Measurements from ENCODE around the gene PMEPA1.

DNA sequence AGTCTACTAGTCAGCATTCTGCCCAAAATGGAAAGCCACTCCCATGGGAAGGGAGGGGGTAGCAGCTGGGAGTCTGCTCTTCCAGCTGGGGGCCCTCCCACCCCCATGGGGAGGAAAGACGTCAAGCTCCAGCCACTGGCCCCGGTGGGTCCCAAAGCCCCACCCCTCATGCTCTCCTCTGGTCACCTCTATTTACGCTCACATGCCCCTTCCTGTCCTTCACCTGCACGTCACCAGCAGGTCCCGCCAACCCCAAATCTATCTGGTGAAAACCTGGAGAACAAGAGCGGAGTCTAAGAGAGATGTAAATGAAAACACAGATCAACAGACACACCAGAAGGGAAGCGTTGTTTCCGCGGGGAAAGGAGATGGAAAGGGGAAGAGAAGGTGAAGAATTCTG, 59.5 kb downstream of the PMEPA1 start:
- TF ChIP-seq ZNF274 (IDR thresholded peaks at IDR 0.05; ENCODE audit: low read depth, low read length) (no peak), YY1 (IDR thresholded peaks at IDR 0.05; ENCODE audit: insufficient read depth, insufficient read length) (no peak)

Data from NT2/D1 (cell line).